ENCODE data around the gene RTP3. TPM values are rescaled to one million over a fixed set of nuclear protein-coding genes. Genes with fewer than 3 reads are reported as not detected.

The RTP3 gene
- total RNA-seq, 1 donor from 2014 or later, result not detected

GRCh38 chr3:46467562-46467961, 30.2 kb upstream of the RTP3 start:
- no peak for DNase-seq
- intact Hi-C loops (cut with micrococcal nuclease), result no loop called here
- ATAC-seq, result no peak

- DNase-seq (peak; percentile 68), ATAC-seq (peak; percentile 91)
- intact Hi-C loops (cut with micrococcal nuclease), result no loop called here
Measured at GRCh38 chr3:46468753-46469600, 28.8 kb upstream of the RTP3 start.

GRCh38 chr3:46469680-46470357, 28.0 kb upstream of the RTP3 start:
- intact Hi-C loops (cut with micrococcal nuclease), result no loop called here
- ATAC-seq (peak; percentile 4), DNase-seq (no peak)

GRCh38 chr3:46470831-46471230, 26.9 kb upstream of the RTP3 start:
- ATAC-seq, result no peak
- intact Hi-C loops (cut with micrococcal nuclease), result no loop called here

GRCh38 chr3:46471371-46471914, 26.3 kb upstream of the RTP3 start:
- ATAC-seq (no peak), DNase-seq (no peak)
- intact Hi-C loops (cut with micrococcal nuclease), result no loop called here

More at GRCh38 chr3:46470831-46471230, 26.9 kb upstream of the RTP3 start:
- no peak for DNase-seq

GRCh38 chr3:46472736-46473135, 25.0 kb upstream of the RTP3 start:
- ATAC-seq (no peak), DNase-seq (no peak)

GRCh38 chr3:46477145-46477544, 20.6 kb upstream of the RTP3 start:
- DNase-seq, result no peak
- intact Hi-C loops (cut with micrococcal nuclease), result no loop called here
- no peak for ATAC-seq

More at GRCh38 chr3:46472736-46473135, 25.0 kb upstream of the RTP3 start:
- intact Hi-C loops (cut with micrococcal nuclease), result no loop called here

GRCh38 chr3:46477756-46478155, 20.0 kb upstream of the RTP3 start:
- ATAC-seq (no peak), DNase-seq (no peak)
- intact Hi-C loops (cut with micrococcal nuclease), result no loop called here

GRCh38 chr3:46478341-46478740, 19.4 kb upstream of the RTP3 start:
- no peak for DNase-seq
- intact Hi-C loops (cut with micrococcal nuclease), result no loop called here
- no peak for ATAC-seq

GRCh38 chr3:46479021-46479420, 18.8 kb upstream of the RTP3 start:
- DNase-seq (no peak), ATAC-seq (no peak)
- intact Hi-C loops (cut with micrococcal nuclease), result no loop called here

- DNase-seq, result no peak
- ATAC-seq, result no peak
- intact Hi-C loops (cut with micrococcal nuclease), result loop anchor here (10.0 kb wide), 1 partner anchor 145 kb away; no protein-coding TSS in a partner anchor
Measured at GRCh38 chr3:46479696-46480095, 18.1 kb upstream of the RTP3 start.

- DNase-seq (no peak), ATAC-seq (no peak)
- intact Hi-C loops (cut with micrococcal nuclease), result loop anchor here (10.0 kb wide), 1 partner anchor 144 kb away; no protein-coding TSS in a partner anchor
Measured at GRCh38 chr3:46480491-46481195, 17.1 kb upstream of the RTP3 start.

- ATAC-seq (no peak), DNase-seq (no peak)
- intact Hi-C loops (cut with micrococcal nuclease), result loop anchor here (10.0 kb wide), 1 partner anchor 143 kb away; no protein-coding TSS in a partner anchor
Measured at GRCh38 chr3:46481636-46482035, 16.1 kb upstream of the RTP3 start.

- DNase-seq (no peak), ATAC-seq (no peak)
- intact Hi-C loops (cut with micrococcal nuclease), result loop anchor here (10.0 kb wide), 1 partner anchor 142 kb away; no protein-coding TSS in a partner anchor
Measured at GRCh38 chr3:46482632-46483350, 15.0 kb upstream of the RTP3 start.

GRCh38 chr3:46483825-46484224, 14.0 kb upstream of the RTP3 start:
- DNase-seq (no peak), ATAC-seq (peak; percentile 68)
- intact Hi-C loops (cut with micrococcal nuclease), result loop anchor here (10.0 kb wide), 1 partner anchor 141 kb away; no protein-coding TSS in a partner anchor

GRCh38 chr3:46484388-46484787, 13.4 kb upstream of the RTP3 start:
- ATAC-seq (no peak), DNase-seq (no peak)
- intact Hi-C loops (cut with micrococcal nuclease), result loop anchor here (10.0 kb wide), 1 partner anchor 140 kb away; no protein-coding TSS in a partner anchor

- DNase-seq (no peak), ATAC-seq (no peak)
- intact Hi-C loops (cut with micrococcal nuclease), result loop anchor here (10.0 kb wide), 1 partner anchor 140 kb away; no protein-coding TSS in a partner anchor
Measured at GRCh38 chr3:46484911-46485778, 12.6 kb upstream of the RTP3 start.

GRCh38 chr3:46485779-46486175, 12.0 kb upstream of the RTP3 start:
- DNase-seq (no peak), ATAC-seq (no peak)
- intact Hi-C loops (cut with micrococcal nuclease), result loop anchor here (10.0 kb wide), 1 partner anchor 139 kb away; no protein-coding TSS in a partner anchor
